Cortex of kidney (tissue), 1 donor: Measurements from ENCODE around the gene MNX1.

Source experiments
- DNase-seq: peaks from one replicate; lab custom pipeline; 2025; lab: John Stamatoyannopoulos, UW

Gene MNX1

GRCh38 chr7:156969972-156970420 lies 40.5 kb downstream of the MNX1 start:
- no peak for DNase-seq

GRCh38 chr7:156968183-156968582 lies 42.3 kb downstream of the MNX1 start:
- no peak for DNase-seq

GRCh38 chr7:156966387-156966786 lies 44.1 kb downstream of the MNX1 start:
- no peak for DNase-seq

- DNase-seq: no peak
These were observed 45.5 kb downstream of the MNX1 start for GRCh38 chr7:156964971-156965370.

GRCh38 chr7:156963472-156963871 lies 47.0 kb downstream of the MNX1 start:
- no peak for DNase-seq

GRCh38 chr7:156962897-156963296 lies 47.6 kb downstream of the MNX1 start:
- DNase-seq: no peak

GRCh38 chr7:156962145-156962544 lies 48.3 kb downstream of the MNX1 start:
- no peak for DNase-seq

GRCh38 chr7:156956727-156957126 lies 53.7 kb downstream of the MNX1 start:
- no peak for DNase-seq

- DNase-seq: no peak
These were observed 55.5 kb downstream of the MNX1 start for GRCh38 chr7:156954941-156955340.
